GM10266 (cell line): ENCODE measurements around the gene ATPAF2.

ENCODE experiments used
- DNase-seq: peaks from one replicate; pipeline ENCODE4 v3.0.0; 2012; ENCODE audit errors: extremely low spot score
- TF ChIP-seq, protein P1 (sequence below): IDR thresholded peaks from 2 replicates; pipeline ENCODE4 v1.5.1; 2012; ENCODE audit warnings: mild to moderate bottlenecking, low read depth; ENCODE audit not compliant: control insufficient read depth, insufficient read depth; ENCODE audit errors: missing control alignments

Gene ATPAF2

DNA sequence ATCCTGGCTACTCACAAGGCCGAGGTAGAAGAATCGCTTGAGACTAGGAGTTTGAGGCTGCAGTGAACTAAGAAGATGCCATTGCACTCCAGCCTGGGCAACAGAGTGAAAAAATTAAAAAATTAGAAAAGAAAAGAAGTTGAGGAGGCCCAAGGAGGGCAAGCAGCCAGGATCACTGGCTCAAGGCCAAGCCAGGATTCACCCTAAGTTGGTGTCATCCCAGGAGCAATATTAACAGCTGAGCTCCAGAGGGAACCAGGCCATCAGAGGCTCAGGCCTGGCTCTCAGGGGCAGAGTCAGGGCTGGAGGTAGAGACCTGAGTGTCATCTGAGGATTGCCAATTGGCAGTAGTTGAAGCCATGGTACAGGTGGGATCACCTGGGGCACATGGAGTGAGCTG lies 45.6 kb downstream of the ATPAF2 start:
- TF ChIP-seq, protein P1, sequence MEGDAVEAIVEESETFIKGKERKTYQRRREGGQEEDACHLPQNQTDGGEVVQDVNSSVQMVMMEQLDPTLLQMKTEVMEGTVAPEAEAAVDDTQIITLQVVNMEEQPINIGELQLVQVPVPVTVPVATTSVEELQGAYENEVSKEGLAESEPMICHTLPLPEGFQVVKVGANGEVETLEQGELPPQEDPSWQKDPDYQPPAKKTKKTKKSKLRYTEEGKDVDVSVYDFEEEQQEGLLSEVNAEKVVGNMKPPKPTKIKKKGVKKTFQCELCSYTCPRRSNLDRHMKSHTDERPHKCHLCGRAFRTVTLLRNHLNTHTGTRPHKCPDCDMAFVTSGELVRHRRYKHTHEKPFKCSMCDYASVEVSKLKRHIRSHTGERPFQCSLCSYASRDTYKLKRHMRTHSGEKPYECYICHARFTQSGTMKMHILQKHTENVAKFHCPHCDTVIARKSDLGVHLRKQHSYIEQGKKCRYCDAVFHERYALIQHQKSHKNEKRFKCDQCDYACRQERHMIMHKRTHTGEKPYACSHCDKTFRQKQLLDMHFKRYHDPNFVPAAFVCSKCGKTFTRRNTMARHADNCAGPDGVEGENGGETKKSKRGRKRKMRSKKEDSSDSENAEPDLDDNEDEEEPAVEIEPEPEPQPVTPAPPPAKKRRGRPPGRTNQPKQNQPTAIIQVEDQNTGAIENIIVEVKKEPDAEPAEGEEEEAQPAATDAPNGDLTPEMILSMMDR: no peak
- DNase-seq: no peak

DNA sequence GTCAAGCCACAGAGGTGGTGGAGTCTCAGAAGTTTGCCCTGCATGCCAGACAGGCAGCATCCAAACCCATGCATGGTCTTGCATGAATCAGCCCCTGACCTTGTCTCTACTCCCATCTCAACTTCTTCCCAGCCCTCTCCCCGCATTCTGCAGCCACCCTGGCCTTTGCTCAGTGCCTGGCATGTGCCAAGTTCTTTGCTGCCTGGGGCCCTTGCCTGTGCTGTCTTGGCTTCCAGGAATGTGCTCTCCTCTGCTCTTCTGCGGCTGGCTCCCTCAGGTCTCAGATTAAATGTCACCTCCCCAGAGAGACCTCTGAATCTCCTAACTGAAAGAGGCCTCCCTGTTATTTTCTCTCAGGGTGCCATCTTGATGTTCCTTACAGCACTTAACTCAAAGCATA lies 48.7 kb downstream of the ATPAF2 start:
- DNase-seq: no peak
- TF ChIP-seq, protein P1: no peak

DNA sequence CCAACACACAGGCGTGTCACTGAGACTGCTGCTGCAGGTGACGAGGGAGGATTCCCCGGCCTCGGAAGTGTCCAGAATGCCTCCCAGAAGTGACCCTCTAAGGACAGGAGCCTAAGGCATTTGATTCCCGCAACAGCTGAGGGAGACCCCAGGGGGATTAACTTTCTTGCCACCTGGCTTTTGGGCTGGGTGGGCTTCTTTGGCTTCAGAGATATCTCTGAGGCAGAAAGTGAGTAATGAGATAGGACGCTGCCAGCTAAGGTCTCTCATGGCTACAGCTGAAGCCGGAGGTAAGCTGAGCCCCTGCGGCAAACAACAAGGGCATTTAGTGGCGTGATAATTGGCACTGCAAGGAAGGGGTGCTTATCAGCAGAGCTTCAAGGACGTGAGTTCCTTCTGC lies 49.4 kb downstream of the ATPAF2 start:
- TF ChIP-seq, protein P1: no peak
- DNase-seq: no peak

DNA sequence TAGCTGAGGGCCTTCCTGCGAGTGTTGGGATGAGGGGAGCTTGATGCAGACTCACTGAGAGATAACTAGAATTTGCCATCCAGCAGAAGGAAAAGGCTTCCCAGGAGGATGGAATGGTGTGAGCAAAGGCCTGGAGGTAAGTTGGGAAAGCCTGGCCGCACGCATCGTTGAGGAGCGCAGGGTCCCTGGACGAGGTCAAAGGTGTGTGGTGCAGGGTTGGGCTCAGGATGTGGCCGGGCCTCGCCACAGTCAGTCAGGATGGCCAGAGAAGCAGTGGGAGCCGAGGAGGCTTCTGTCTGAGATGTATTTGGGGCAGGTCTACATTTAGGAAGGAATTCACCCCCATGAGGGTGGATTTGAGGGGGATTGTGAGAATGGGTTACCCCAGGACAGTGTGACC lies 49.9 kb downstream of the ATPAF2 start:
- no peak for DNase-seq
- TF ChIP-seq, protein P1: no peak

DNA sequence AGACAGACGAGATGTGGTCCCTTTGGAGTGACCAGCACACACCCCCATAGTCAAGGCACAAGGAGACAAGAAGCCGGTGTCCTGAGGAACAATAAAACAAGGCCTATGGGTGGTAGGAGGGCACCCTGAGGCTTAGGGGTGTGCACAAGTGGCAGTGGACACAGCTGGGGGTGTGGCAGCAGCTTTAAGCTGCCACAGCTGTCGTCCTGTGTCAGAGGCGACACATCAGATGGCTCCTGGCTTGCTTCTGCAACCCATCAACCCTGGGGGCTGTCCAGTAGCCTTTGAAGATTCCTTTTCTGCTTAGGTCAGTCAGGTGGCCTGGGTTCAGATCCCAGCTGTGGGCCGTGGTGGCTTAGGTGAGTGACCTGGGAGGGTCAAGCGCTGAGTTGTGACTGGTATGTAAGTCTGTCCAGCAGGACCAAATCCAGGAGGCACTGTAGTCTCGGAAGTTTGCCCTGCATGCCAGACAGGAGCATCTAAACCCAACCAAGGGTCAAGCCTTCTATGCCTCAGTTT lies 50.5 kb downstream of the ATPAF2 start:
- no peak for DNase-seq
- TF ChIP-seq, protein P1: no peak

DNA sequence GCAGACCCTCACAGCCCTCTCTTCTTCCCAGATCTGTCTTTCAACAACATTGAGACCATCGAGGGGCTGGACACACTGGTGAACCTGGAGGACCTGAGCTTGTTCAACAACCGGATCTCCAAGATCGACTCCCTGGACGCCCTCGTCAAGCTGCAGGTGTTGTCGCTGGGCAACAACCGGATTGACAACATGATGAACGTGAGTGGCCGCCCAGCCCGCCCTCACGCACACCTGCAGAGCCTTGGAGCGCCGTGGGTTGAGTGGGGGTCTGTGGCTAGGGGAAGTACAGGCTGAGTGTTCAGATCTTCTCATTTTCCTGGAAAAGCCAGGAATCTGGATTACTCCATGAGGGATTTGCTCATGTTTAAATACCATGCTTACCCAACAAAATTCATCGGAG lies 51.1 kb downstream of the ATPAF2 start:
- no peak for DNase-seq
- TF ChIP-seq, protein P1: no peak

DNA sequence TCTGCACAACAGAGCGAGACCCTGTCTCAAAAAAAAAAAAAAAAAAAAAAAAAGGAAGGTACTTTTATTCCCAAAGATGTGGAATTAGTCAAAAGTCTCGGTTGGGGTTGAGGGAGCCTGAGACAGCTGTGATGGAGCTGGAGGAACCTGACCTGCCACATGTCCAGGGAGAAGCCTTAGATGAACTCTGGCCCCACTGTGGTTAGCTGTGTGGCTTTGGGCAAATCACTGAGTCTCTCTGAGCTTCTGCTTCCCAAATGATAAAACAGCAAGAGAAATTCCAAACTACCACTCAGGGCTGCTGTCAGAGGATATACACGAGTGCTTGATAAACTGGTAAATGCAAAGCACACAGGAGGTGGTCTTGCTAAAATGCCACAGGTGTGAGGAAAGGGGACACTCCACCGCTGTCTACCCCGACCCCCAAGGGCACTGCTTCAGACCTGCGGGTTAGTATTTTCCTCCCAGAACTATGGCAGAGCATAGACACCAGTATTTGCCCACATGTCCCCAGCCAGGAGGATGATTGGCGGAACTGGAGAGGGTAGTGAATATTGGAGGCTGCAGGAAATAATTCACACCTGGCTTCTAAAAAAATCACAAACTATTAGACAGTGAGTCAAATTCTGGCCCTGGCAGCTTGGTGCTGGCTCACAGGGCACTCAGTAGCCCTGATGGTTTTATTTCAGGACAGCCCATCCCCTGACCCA lies 51.6 kb downstream of the ATPAF2 start:
- no peak for DNase-seq
- TF ChIP-seq, protein P1: no peak
